GM12801 (cell line): ENCODE data around the gene PRR5.

Source experiments
- TF ChIP-seq, protein P1 (sequence below): IDR thresholded peaks from one replicate; pipeline ENCODE4 v1.5.1; 2011; ENCODE audit warnings: control low read depth; ENCODE audit not compliant: insufficient read length; ENCODE audit errors: extremely low read depth

PRR5 gene

GRCh38 chr22:44731357-44731970, 29.5 kb downstream of the PRR5 start:
- TF ChIP-seq, protein P1, sequence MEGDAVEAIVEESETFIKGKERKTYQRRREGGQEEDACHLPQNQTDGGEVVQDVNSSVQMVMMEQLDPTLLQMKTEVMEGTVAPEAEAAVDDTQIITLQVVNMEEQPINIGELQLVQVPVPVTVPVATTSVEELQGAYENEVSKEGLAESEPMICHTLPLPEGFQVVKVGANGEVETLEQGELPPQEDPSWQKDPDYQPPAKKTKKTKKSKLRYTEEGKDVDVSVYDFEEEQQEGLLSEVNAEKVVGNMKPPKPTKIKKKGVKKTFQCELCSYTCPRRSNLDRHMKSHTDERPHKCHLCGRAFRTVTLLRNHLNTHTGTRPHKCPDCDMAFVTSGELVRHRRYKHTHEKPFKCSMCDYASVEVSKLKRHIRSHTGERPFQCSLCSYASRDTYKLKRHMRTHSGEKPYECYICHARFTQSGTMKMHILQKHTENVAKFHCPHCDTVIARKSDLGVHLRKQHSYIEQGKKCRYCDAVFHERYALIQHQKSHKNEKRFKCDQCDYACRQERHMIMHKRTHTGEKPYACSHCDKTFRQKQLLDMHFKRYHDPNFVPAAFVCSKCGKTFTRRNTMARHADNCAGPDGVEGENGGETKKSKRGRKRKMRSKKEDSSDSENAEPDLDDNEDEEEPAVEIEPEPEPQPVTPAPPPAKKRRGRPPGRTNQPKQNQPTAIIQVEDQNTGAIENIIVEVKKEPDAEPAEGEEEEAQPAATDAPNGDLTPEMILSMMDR: no peak

DNA sequence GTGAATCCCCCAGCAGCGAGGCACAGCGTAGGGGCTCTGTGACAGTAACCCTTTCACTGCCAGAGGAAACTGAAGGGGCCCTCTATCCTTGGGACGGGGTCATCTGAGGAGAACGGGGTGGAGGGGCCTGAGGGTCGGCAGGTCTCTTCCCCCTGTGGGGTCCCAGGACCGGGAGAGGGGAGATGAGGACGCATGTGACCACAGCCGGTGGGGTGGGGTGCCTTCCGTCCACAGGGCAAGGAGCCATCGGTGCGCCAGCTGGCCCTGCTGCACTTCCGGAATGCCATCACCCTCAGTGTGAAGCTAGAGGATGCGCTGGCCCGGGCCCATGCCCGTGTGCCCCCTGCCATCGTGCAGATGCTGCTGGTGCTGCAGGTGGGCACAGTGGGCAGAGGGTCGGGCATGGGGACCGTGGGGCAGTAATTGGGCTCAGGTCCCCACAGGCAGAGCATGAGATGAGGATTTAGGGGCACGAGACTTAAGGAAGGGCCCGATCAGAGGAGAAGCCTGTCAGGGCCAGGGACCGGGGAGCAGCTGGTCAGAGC, 30.1 kb downstream of the PRR5 start:
- TF ChIP-seq, protein P1: no peak

DNA sequence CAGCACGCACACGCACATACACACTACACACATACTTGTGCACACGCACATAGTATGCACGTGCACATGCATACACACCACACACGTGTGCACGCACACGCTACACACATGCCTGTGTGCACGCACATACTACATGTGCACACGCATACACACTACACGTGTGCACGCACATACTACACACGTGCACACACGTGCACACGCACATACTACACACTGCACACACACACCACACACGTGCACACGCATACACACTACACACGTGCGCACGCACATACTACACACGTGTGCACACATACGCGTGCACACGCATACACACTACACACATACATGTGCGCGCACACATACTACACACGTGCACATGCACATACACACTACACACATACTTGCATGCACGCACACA, 30.7 kb downstream of the PRR5 start:
- TF ChIP-seq, protein P1: no peak

- TF ChIP-seq, protein P1: no peak
These were observed 31.6 kb downstream of the PRR5 start for GRCh38 chr22:44733426-44734106.

DNA sequence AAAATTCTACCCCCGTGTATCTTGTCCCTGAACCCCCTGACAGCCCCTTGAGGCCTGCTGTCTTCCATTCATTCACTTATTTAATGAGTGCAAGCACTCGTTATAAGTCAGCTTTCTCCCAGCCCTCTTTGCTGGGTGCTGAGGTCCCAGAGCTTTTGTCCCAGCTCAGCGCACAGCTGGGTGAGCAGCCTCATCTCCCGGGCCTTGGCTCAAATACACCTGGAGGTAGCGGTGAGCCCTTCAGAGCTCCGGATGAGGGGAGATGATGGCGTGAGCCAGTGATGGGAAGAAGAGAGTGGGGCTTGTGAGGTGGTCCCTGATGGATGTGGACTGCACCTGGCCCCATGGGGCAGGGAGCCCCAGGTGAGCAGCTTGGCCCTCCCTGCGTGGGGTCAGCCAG, 32.3 kb downstream of the PRR5 start:
- TF ChIP-seq, protein P1: no peak

DNA sequence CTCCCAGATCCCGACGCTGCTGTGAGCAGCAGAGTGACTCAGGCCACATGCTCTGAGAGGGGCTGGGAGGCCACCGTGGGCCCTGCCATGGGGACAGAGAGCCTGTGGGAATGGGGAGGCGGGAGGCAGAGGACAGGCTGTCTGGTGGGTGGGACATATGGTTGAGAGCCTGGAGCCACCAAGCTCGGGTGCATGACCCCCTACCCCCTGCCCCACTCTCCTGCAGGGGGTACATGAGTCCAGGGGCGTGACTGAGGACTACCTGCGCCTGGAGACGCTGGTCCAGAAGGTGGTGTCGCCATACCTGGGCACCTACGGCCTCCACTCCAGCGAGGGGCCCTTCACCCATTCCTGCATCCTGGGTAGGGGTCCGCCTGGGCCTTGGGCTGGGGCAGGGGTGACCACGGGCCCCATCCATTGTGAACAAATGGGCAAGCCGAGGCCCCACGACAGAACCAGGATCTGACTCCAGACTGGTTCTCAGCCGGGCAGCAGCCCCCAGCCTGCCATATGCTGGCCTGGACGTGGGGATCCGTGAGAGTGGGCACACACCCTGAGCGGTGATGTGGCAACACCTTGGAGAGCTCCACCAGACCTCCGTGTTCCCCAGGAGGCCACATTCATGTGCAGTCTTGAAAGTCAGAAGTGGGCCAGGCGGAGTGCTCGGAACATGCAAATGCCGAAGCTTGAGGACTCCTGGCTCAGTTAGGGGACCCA, 33.0 kb downstream of the PRR5 start:
- TF ChIP-seq, protein P1: no peak
